K562 (cell line): Measurements from ENCODE around the gene MPND. TPM values are rescaled to one million over a fixed set of nuclear protein-coding genes. Genes with fewer than 3 reads are reported as not detected.
A peak's percentile ranks its signal among the peaks of the same experiment; 100 is the strongest.

Experiments
- ATAC-seq: fragments of 200-7000 bp; cut with Tn5 transposase; 3 replicates; pipeline ENCODE4 v1.9.1; 2020; ENCODE audit warnings: moderate library complexity
- BruUV-seq: library from RNA; stranded (reverse); fragments of 400-500 nt; replicated peaks from 2 replicates; lab custom pipeline; 2021; lab: Mats Ljungman, UMichigan
- CTCF ChIA-PET: fragments of 300-600 bp; formaldehyde crosslinking; extraction: SDS; loops from one replicate; lab custom pipeline; 2021; ENCODE audit warnings: low intra/inter-chr PET ratio; lab: Yijun Ruan, JAX
- POLR2A ChIA-PET: fragments of 300-600, 350-650 bp; sonication (Branson Sonifier 250); formaldehyde crosslinking; extraction: SDS; loops from one replicate; lab custom pipeline; 2021; ENCODE audit warnings: antibody characterized with exemption, inconsistent platforms; lab: Yijun Ruan, JAX
- DNase-seq, 4 experiments: peaks; one replicate each; pipeline versions ENCODE4 v3.0.0 to v3.0.0-alpha.2; 2011 to 2018; ENCODE audit warnings: low spot score in 3 of 4, mixed read lengths in 3 of 4; ENCODE audit errors: extremely low read depth in 1 of 4
- FAIRE-seq: peaks from 2 replicates; lab custom pipeline; 2011; peaks lifted over from hg19 to GRCh38; lab: Jason Lieb, UNC
- H2AFZ ChIP-seq: 2 replicates; pipeline ENCODE4 v1.6.0; 2011; ENCODE audit warnings: low read depth, low read length, control low read depth, inconsistent platforms
- H3K27ac ChIP-seq: fragments of 200-600 bp; 3 replicates; pipeline ENCODE4 v1.8.0; 2011; ENCODE audit warnings: low read depth, mild to moderate bottlenecking, control low read depth, inconsistent platforms, low read length, moderate library complexity, mixed read lengths; ENCODE audit errors: extremely low read depth
- H3K27me3 ChIP-seq, 2 experiments: fragments of 300-600 bp in 1 of 2; 2 replicates in 1 of 2; 3 replicates in 1 of 2; pipeline versions ENCODE4 v1.6.0 to v1.8.0; 2011; ENCODE audit warnings: inconsistent platforms in 2 of 2, low read length in 2 of 2, mild to moderate bottlenecking in 1 of 2, mixed read lengths in 1 of 2, moderate library complexity in 1 of 2; ENCODE audit not compliant: control insufficient read depth in 2 of 2, insufficient read depth in 2 of 2
- H3K36me3 ChIP-seq: fragments of 300-600 bp; 3 replicates; pipeline ENCODE4 v1.8.0; 2011; ENCODE audit warnings: mild to moderate bottlenecking, low read length, inconsistent platforms; ENCODE audit not compliant: control insufficient read depth, insufficient read depth
- H3K4me1 ChIP-seq, 2 experiments: fragments of 200-600 bp in 1 of 2; replicated peaks in 1 of 2; 2 replicates in 1 of 2; 3 replicates in 1 of 2; pipeline versions ENCODE4 v1.5.1 to v1.8.0; 2011; ENCODE audit warnings: inconsistent platforms in 2 of 2, low read length in 2 of 2, mild to moderate bottlenecking in 1 of 2, mixed read lengths in 1 of 2, moderate library complexity in 1 of 2; ENCODE audit not compliant: control insufficient read depth in 2 of 2, insufficient read depth in 2 of 2
- H3K4me2 ChIP-seq: 2 replicates; pipeline ENCODE4 v1.6.1; 2011; ENCODE audit warnings: low read length, control low read depth, inconsistent platforms, mixed read lengths; ENCODE audit not compliant: insufficient read depth
- H3K4me3 ChIP-seq: fragments of 200-600 bp; sonication (generic), shearing (Covaris generic); 2 replicates; pipeline ENCODE4 v1.5.1; 2016; ENCODE audit warnings: control low read depth, inconsistent platforms
- H3K79me2 ChIP-seq: fragments of 200-600 bp; 3 replicates; pipeline ENCODE4 v1.8.0; 2011; ENCODE audit warnings: low read length, inconsistent platforms; ENCODE audit not compliant: control insufficient read depth, insufficient read depth
- H3K9ac ChIP-seq, 2 experiments: 2 replicates each; pipeline versions ENCODE4 v1.6.0 to v1.6.1; 2011; ENCODE audit warnings: low read depth in 2 of 2, low read length in 2 of 2, control low read depth in 1 of 2, inconsistent platforms in 1 of 2, mild to moderate bottlenecking in 1 of 2, mixed read lengths in 1 of 2; ENCODE audit not compliant: insufficient read depth in 1 of 2
- H3K9me1 ChIP-seq: one replicate; pipeline ENCODE4 v1.6.0; 2011; ENCODE audit warnings: inconsistent platforms, mild to moderate bottlenecking, low read length, moderate library complexity; ENCODE audit not compliant: control insufficient read depth, insufficient read depth
- H3K9me3 ChIP-seq: replicated peaks from 2 replicates; pipeline ENCODE4 v1.5.1; 2011; ENCODE audit warnings: low read depth, low read length, inconsistent platforms; ENCODE audit not compliant: control insufficient read depth, insufficient read depth
- H4K20me1 ChIP-seq: replicated peaks from 2 replicates; pipeline ENCODE4 v1.6.1; 2011; ENCODE audit warnings: low read length, inconsistent platforms, mixed read lengths; ENCODE audit not compliant: control insufficient read depth, insufficient read depth
- ARID2 ChIP-seq: fragments of 450-650 bp; IDR thresholded peaks from 2 replicates; pipeline ENCODE4 v1.6.1; 2017; ENCODE audit warnings: antibody characterized with exemption, mild to moderate bottlenecking
- KDM1A ChIP-seq, 2 experiments: fragments of 450-650 bp; IDR thresholded peaks; 2 replicates each; pipeline ENCODE4 v1.6.1; 2016; ENCODE audit warnings: mild to moderate bottlenecking in 2 of 2
- TBP ChIP-seq: optimal IDR thresholded peaks from 2 replicates; pipeline ENCODE3; 2011; ENCODE audit warnings: low read depth, low read length, improper control_type of control experiment
- YY1 ChIP-seq, 3 experiments: IDR thresholded peaks; 2 replicates each; pipeline ENCODE4 v1.6.1; 2011; ENCODE audit warnings: low read length in 2 of 3, mild to moderate bottlenecking in 2 of 3, moderate library complexity in 2 of 3, borderline replicate concordance in 1 of 3, control low read depth in 1 of 3, low read depth in 1 of 3; ENCODE audit not compliant: insufficient read depth in 3 of 3, insufficient replicate concordance in 2 of 3, control insufficient read depth in 1 of 3, insufficient read length in 1 of 3; ENCODE audit errors: extremely low read depth in 1 of 3
- WGBS: fragments of 100-300 bp; shearing (Covaris generic); methylation state at CpG from one replicate; pipeline ENCODE4 v1.1.6; 2016; ENCODE audit warnings: low coverage, mixed read lengths; ENCODE audit not compliant: insufficient coverage; ENCODE audit errors: missing lambda C conversion rate; 5-methylcytosine and 5-hydroxymethylcytosine counted together
- in situ Hi-C: fragments of 300-500 bp; cut with MboI; formaldehyde crosslinking; loops from 4 replicates; pipeline ENCODE4 v1.15.0; 2018; ENCODE audit warnings: inconsistent platforms, mixed read lengths
- intact Hi-C: fragments of 100-400 bp; cut with micrococcal nuclease; formaldehyde crosslinking; loops from 2 replicates; pipeline ENCODE4 v1.14.2; 2022
- polyA plus RNA-seq, 8 experiments: library from polyadenylated mRNA; depleted of rRNA in 4 of 8; stranded (reverse) in 5 of 8; unstranded in 3 of 8; fragments of >200 nt; fragmentation: Nextera tagmentation in 2 of 8; fragmentation: Illumina TruSeq in 1 of 8; extraction: Ambion mirVana in 2 of 8; extraction: Trizol in 1 of 8; gene quantifications; 2 replicates each; pipeline versions ENCODE4 v1.2.1 to v1.2.3, GENCODE V29; 2011 to 2014; ENCODE audit warnings: inconsistent platforms in 1 of 8, missing spikeins in 1 of 8
- total RNA-seq, 7 experiments: library from RNA; depleted of rRNA in 6 of 7; stranded (reverse); fragments of >200 nt in 6 of 7; fragmentation: Illumina TruSeq in 2 of 7; extraction: Trizol in 2 of 7; gene quantifications; 2 replicates each; pipeline versions ENCODE4 v1.2.1 to v1.2.3, GENCODE V29; 2011 to 2021; ENCODE audit warnings: low replicate concordance in 1 of 7
- TF ChIP-seq, protein P1 (sequence below): sonication (generic); formaldehyde crosslinking; IDR thresholded peaks from 2 replicates; pipeline ENCODE4 v1.9.0; 2022; ENCODE audit warnings: mild to moderate bottlenecking, missing genetic modification reagents
- TF ChIP-seq, protein P2 (sequence below), 2 experiments: fragments of 450-650 bp in 1 of 2; sonication (generic) in 1 of 2; formaldehyde crosslinking in 1 of 2; IDR thresholded peaks in 1 of 2; conservative IDR thresholded peaks in 1 of 2; 2 replicates each; pipeline versions ENCODE4 v1.6.1 to v1.8.1; 2016 to 2023; ENCODE audit warnings: mild to moderate bottlenecking in 2 of 2, moderate library complexity in 2 of 2, inconsistent platforms in 1 of 2, missing genetic modification reagents in 1 of 2

MPND gene
- total and polyA plus RNA-seq, 9 of the 15 experiments (the other 6 are each of a cell fraction or from before 2014, with no cell fraction given) = 0.25 to 14.0 (median 3.9) TPM

- in situ Hi-C loops (no loop called here), intact Hi-C loops (no loop called here)
- Histone ChIP-seq H3K27ac (no peak overlapping the region), H3K27me3 (peaks cover 0 to 5% of the 10 kb centered on the region in 2 experiments; a peak in 1 of 5 replicates), H3K4me3 (no peak overlapping the region), H3K9me1 (no peaks in the 10 kb centered on the region), H3K9ac (no peak overlapping the region; a peak in 1 of 4 replicates), H3K4me1 (peaks cover 11 to 30% of the 10 kb centered on the region in 2 experiments), H3K36me3 (no peaks in the 10 kb centered on the region), H3K9me3 (no peaks in the 10 kb centered on the region), H2AFZ (no peak overlapping the region), H3K4me2 (no peak overlapping the region), H4K20me1 (no peaks in the 10 kb centered on the region), H3K79me2 (no peaks in the 10 kb centered on the region)
- no peak for ATAC-seq
- peak; percentile 65 for FAIRE-seq
- ChIA-PET CTCF (no interaction called here), POLR2A (interaction anchor here (0.5 to 0.6 kb wide), 2 partner anchors 204 to 662 kb away, joined by 3 read pairs; no protein-coding TSS in a partner anchor)
- DNase-seq = no peak
- TF ChIP-seq TBP (no peak), YY1 (IDR thresholded peaks at IDR 0.05; ENCODE audit: borderline replicate concordance in 1 of 3, control insufficient read depth in 1 of 3, extremely low read depth in 1 of 3, insufficient read depth in 3 of 3, insufficient read length in 1 of 3, insufficient replicate concordance in 2 of 3, low read depth in 1 of 3, low read length in 2 of 3) (no peak), ARID2 (0 out of 2 replicates have a peak, but pooled peaks have one; percentile 17), KDM1A (IDR thresholded peaks at IDR 0.05) (peak in 1 of 2 experiments; percentile 97; a peak in 2 of 4 replicates)
- TF ChIP-seq, protein P1, sequence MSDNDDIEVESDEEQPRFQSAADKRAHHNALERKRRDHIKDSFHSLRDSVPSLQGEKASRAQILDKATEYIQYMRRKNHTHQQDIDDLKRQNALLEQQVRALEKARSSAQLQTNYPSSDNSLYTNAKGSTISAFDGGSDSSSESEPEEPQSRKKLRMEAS = peak; percentile 52; the same call in 1 of the 2 replicates
- TF ChIP-seq, protein P2, sequence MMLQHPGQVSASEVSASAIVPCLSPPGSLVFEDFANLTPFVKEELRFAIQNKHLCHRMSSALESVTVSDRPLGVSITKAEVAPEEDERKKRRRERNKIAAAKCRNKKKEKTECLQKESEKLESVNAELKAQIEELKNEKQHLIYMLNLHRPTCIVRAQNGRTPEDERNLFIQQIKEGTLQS (IDR thresholded peaks at IDR 0.05) = no peak
- TF ChIP-seq, protein P2 (CRISPR knock-in tag; conservative IDR thresholded peaks at IDR 0.05) = no peak
- 33% methylated on average over 15 of the region's 16 CpGs for WGBS
- no TSS peak for BruUV-seq
These were observed 37.7 kb upstream of the MPND start for GRCh38 chr19:4305659-4306058.
